HepG2 (cell line): ENCODE results near the gene CARD9. TPM values are rescaled to one million over a fixed set of nuclear protein-coding genes. Genes with fewer than 3 reads are reported as not detected.

Source experiments
- AGO1 ChIP-seq: fragments of 200-400 bp; formaldehyde crosslinking; IDR thresholded peaks from 2 replicates; pipeline ENCODE4 v1.6.1; 2017; ENCODE audit warnings: mild to moderate bottlenecking, low read depth, low read length, moderate library complexity; ENCODE audit not compliant: poor library complexity, severe bottlenecking
- ARNT ChIP-seq: fragments of 450-650 bp; IDR thresholded peaks from 2 replicates; pipeline ENCODE4 v1.6.1; 2017
- CTCF ChIP-seq: sonication (generic); formaldehyde crosslinking; IDR thresholded peaks from 2 replicates; pipeline ENCODE4 v1.5.0; 2020; ENCODE audit warnings: mild to moderate bottlenecking, missing genetic modification reagents, moderate library complexity
- GABPB1 ChIP-seq: IDR thresholded peaks from 2 replicates; pipeline ENCODE4 v1.6.1; 2016; ENCODE audit warnings: mild to moderate bottlenecking, missing genetic modification reagents, moderate library complexity, missing compliant biosample characterization
- KLF13 ChIP-seq: sonication (generic); formaldehyde crosslinking; IDR thresholded peaks from 2 replicates; pipeline ENCODE4 v1.4.0; 2020; ENCODE audit warnings: mild to moderate bottlenecking, missing genetic modification reagents
- MED8 ChIP-seq: sonication (generic); formaldehyde crosslinking; IDR thresholded peaks from 2 replicates; pipeline ENCODE4 v1.8.1; 2023; ENCODE audit warnings: mild to moderate bottlenecking, missing genetic modification reagents; ENCODE audit not compliant: insufficient replicate concordance
- NFIB ChIP-seq: sonication (generic); formaldehyde crosslinking; IDR thresholded peaks from 2 replicates; pipeline ENCODE4 v1.9.0; 2021; ENCODE audit warnings: missing genetic modification reagents, mild to moderate bottlenecking, borderline replicate concordance
- NR2C2 ChIP-seq: sonication (generic); formaldehyde crosslinking; IDR thresholded peaks from 2 replicates; pipeline ENCODE4 v1.4.0; 2020; ENCODE audit warnings: missing genetic modification reagents, mild to moderate bottlenecking, moderate library complexity, borderline replicate concordance
- NRL ChIP-seq: sonication (generic); formaldehyde crosslinking; IDR thresholded peaks from 2 replicates; pipeline ENCODE4 v1.5.0; 2020; ENCODE audit warnings: missing genetic modification reagents, mild to moderate bottlenecking, moderate library complexity, borderline replicate concordance
- PLRG1 ChIP-seq: fragments of 450-650 bp; conservative IDR thresholded peaks from 2 replicates; pipeline ENCODE4 v1.6.1; 2016
- RFX3 ChIP-seq: IDR thresholded peaks from 2 replicates; pipeline ENCODE4 v1.6.1; 2016; ENCODE audit warnings: missing biosample characterization, missing genetic modification reagents
- RFXAP ChIP-seq: sonication (generic); formaldehyde crosslinking; IDR thresholded peaks from 2 replicates; pipeline ENCODE4 v1.4.0; 2020; ENCODE audit warnings: missing genetic modification reagents, borderline replicate concordance
- SPEN ChIP-seq: sonication (generic); formaldehyde crosslinking; IDR thresholded peaks from 2 replicates; pipeline ENCODE4 v1.5.1; 2020; ENCODE audit warnings: low read depth, mild to moderate bottlenecking, missing genetic modification reagents
- ZBTB14 ChIP-seq: sonication (generic); formaldehyde crosslinking; IDR thresholded peaks from 2 replicates; pipeline ENCODE4 v1.4.0; 2020; ENCODE audit warnings: missing genetic modification reagents
- ZBTB43 ChIP-seq: sonication (generic); formaldehyde crosslinking; conservative IDR thresholded peaks from 2 replicates; pipeline ENCODE4 v1.4.0; 2020; ENCODE audit warnings: missing genetic modification reagents
- ZEB1 ChIP-seq: IDR thresholded peaks from 2 replicates; pipeline ENCODE4 v1.6.1; 2012; ENCODE audit warnings: mild to moderate bottlenecking, low read depth, inconsistent platforms; ENCODE audit not compliant: insufficient replicate concordance
- ZFY ChIP-seq: sonication (generic); formaldehyde crosslinking; IDR thresholded peaks from 2 replicates; pipeline ENCODE4 v1.4.0; 2020; ENCODE audit warnings: missing genetic modification reagents
- ZGPAT ChIP-seq: IDR thresholded peaks from 2 replicates; pipeline ENCODE4 v1.6.1; 2016; ENCODE audit warnings: mild to moderate bottlenecking
- ZNF160 ChIP-seq: sonication (generic); formaldehyde crosslinking; IDR thresholded peaks from 2 replicates; pipeline ENCODE4 v1.8.0; 2022; ENCODE audit warnings: mild to moderate bottlenecking, inconsistent platforms, missing genetic modification reagents
- ZNF230 ChIP-seq: sonication (generic); formaldehyde crosslinking; IDR thresholded peaks from 2 replicates; pipeline ENCODE4 v1.4.0; 2020; ENCODE audit warnings: mild to moderate bottlenecking, missing genetic modification reagents
- ZNF296 ChIP-seq: sonication (generic); formaldehyde crosslinking; conservative IDR thresholded peaks from 2 replicates; pipeline ENCODE4 v1.5.0; 2020; ENCODE audit warnings: mild to moderate bottlenecking, missing genetic modification reagents
- ZNF367 ChIP-seq: sonication (generic); formaldehyde crosslinking; IDR thresholded peaks from 2 replicates; pipeline ENCODE4 v1.4.0; 2020; ENCODE audit warnings: missing genetic modification reagents, borderline replicate concordance
- ZNF703 ChIP-seq: sonication (generic); formaldehyde crosslinking; IDR thresholded peaks from 2 replicates; pipeline ENCODE4 v1.5.1; 2020; ENCODE audit warnings: missing genetic modification reagents, mild to moderate bottlenecking, moderate library complexity, borderline replicate concordance
- polyA plus RNA-seq, 8 experiments: library from polyadenylated mRNA; depleted of rRNA in 3 of 8; stranded (reverse) in 7 of 8; unstranded in 1 of 8; fragments of >200 nt; fragmentation: Illumina TruSeq in 4 of 8; extraction: Trizol in 4 of 8; gene quantifications; 2 replicates each; pipeline versions ENCODE4 v1.2.1 to v1.2.3, GENCODE V29; 2011 to 2016; ENCODE audit warnings: low read depth in 4 of 8, missing spikeins in 1 of 8, mixed read lengths in 1 of 8; ENCODE audit not compliant: insufficient read depth in 1 of 8
- total RNA-seq, 5 experiments: library from RNA; depleted of rRNA; stranded (reverse); fragments of >200 nt; fragmentation: Illumina TruSeq; extraction: Trizol; gene quantifications; 2 replicates each; pipeline ENCODE4 v1.2.3, GENCODE V29; 2016; ENCODE audit warnings: low read depth in 1 of 5

Gene CARD9
- total and polyA plus RNA-seq, 2 of the 13 experiments (the other 11 are each of a cell fraction or from before 2014, with no cell fraction given) = 3.3 to 7.4 TPM

- no peak for TF ChIP-seq ZBTB14 (CRISPR knock-in tag)
- TF ChIP-seq RFX3 (CRISPR knock-in tag) = no peak
- no peak for TF ChIP-seq ZGPAT (CRISPR knock-in tag)
- no peak for TF ChIP-seq PLRG1
- TF ChIP-seq AGO1 = peak; percentile 60
- TF ChIP-seq CTCF (CRISPR knock-in tag) = peak; percentile 42
- no peak for TF ChIP-seq ZNF296
- TF ChIP-seq ZNF367 = no peak
- TF ChIP-seq RFXAP (CRISPR knock-in tag) = peak; percentile 51; the same call in 1 of the 2 replicates
- TF ChIP-seq ARNT = no peak
- TF ChIP-seq SPEN (CRISPR knock-in tag) = peak; percentile 44; the same call in 1 of the 2 replicates
- TF ChIP-seq ZNF703 (CRISPR knock-in tag) = no peak; the same call in 1 of the 2 replicates
- peak; percentile 5; the same call in 1 of the 2 replicates for TF ChIP-seq NRL
- no peak for TF ChIP-seq ZEB1
- TF ChIP-seq GABPB1 (CRISPR knock-in tag) = peak; percentile 86
- TF ChIP-seq NR2C2 = no peak
- peak; percentile 5 for TF ChIP-seq MED8 (CRISPR knock-in tag)
- TF ChIP-seq ZNF230 (CRISPR knock-in tag) = no peak
- no peak for TF ChIP-seq ZBTB43 (CRISPR knock-in tag)
- TF ChIP-seq KLF13 (CRISPR knock-in tag) = no peak
- no peak for TF ChIP-seq NFIB (CRISPR knock-in tag)
- peak; percentile 68 for TF ChIP-seq ZFY
- 0 out of 2 replicates have a peak, but pooled peaks have one; percentile 49 for TF ChIP-seq ZNF160 (CRISPR knock-in tag)
Observed at GRCh38 chr9:136373300-136374182, at the start of gene CARD9 (continued).
